SK-N-SH (cell line): ENCODE data around the gene FLAD1. TPM values are rescaled to one million over a fixed set of nuclear protein-coding genes. Genes with fewer than 3 reads are reported as not detected.

Experiments
- CTCF ChIA-PET: fragments of 300-600, 350-600 bp; formaldehyde crosslinking; extraction: SDS; loops from one replicate; lab custom pipeline; 2021; lab: Yijun Ruan, JAX
- POLR2A ChIA-PET: fragments of 350-600 bp; sonication (Branson Sonifier 250); formaldehyde crosslinking; extraction: SDS; loops from one replicate; lab custom pipeline; 2020; ENCODE audit warnings: antibody characterized with exemption, inconsistent platforms; lab: Yijun Ruan, JAX
- DNase-seq: peaks from one replicate; pipeline ENCODE4 v3.0.0; 2012
- H2AFZ ChIP-seq: fragments of 200-600 bp; sonication (generic); 2 replicates; pipeline ENCODE4 v1.8.1; 2016; ENCODE audit warnings: antibody characterized with exemption, mild to moderate bottlenecking, low read depth
- H3F3A ChIP-seq: fragments of 200-600 bp; sonication (generic); replicated peaks from 2 replicates; pipeline ENCODE3; 2016; ENCODE audit warnings: antibody characterized with exemption, mild to moderate bottlenecking; ENCODE audit not compliant: insufficient read depth
- H3K27ac ChIP-seq, 2 experiments: fragments of 200-500 bp in 1 of 2; fragments of 200-600 bp in 1 of 2; sonication (Bioruptor generic) in 1 of 2; sonication (generic), shearing (Covaris generic) in 1 of 2; 2 replicates each; pipeline versions ENCODE4 v1.5.1 to v1.6.1; 2014 to 2016; ENCODE audit warnings: low read depth in 2 of 2, inconsistent platforms in 1 of 2, low read length in 1 of 2, mild to moderate bottlenecking in 1 of 2, mixed read lengths in 1 of 2
- H3K27me3 ChIP-seq: fragments of 200-600 bp; sonication (generic), shearing (Covaris generic); 2 replicates; pipeline ENCODE4 v1.6.1; 2016; ENCODE audit warnings: mixed run types; ENCODE audit not compliant: insufficient read depth
- H3K36me3 ChIP-seq, 2 experiments: fragments of 200-500 bp in 1 of 2; fragments of 200-600 bp in 1 of 2; sonication (Bioruptor generic) in 1 of 2; sonication (generic) in 1 of 2; replicated peaks in 1 of 2; 2 replicates each; pipeline versions ENCODE3 to v1.5.1; 2014 to 2016; ENCODE audit warnings: low read length in 1 of 2, mild to moderate bottlenecking in 1 of 2; ENCODE audit not compliant: insufficient read depth in 2 of 2, control insufficient read depth in 1 of 2
- H3K4me1 ChIP-seq, 2 experiments: fragments of 200-500 bp in 1 of 2; fragments of 200-600 bp in 1 of 2; sonication (Bioruptor generic) in 1 of 2; sonication (generic), shearing (Covaris generic) in 1 of 2; 2 replicates each; pipeline versions ENCODE4 v1.5.1 to v1.6.1; 2014 to 2016; ENCODE audit warnings: low read depth in 1 of 2, low read length in 1 of 2, mixed run types in 1 of 2; ENCODE audit not compliant: insufficient read depth in 2 of 2, control insufficient read depth in 1 of 2
- H3K4me2 ChIP-seq: fragments of 200-600 bp; sonication (generic), shearing (Covaris generic); 2 replicates; pipeline ENCODE4 v1.6.1; 2017; ENCODE audit warnings: mixed run types
- H3K4me3 ChIP-seq, 2 experiments: fragments of 200-500 bp in 1 of 2; fragments of 200-600 bp in 1 of 2; sonication (Bioruptor generic) in 1 of 2; sonication (generic), shearing (Covaris generic) in 1 of 2; 2 replicates each; pipeline versions ENCODE4 v1.5.1 to v1.8.1; 2014 to 2016; ENCODE audit warnings: low read depth in 2 of 2, inconsistent platforms in 1 of 2, low read length in 1 of 2, mild to moderate bottlenecking in 1 of 2, mixed read lengths in 1 of 2, moderate library complexity in 1 of 2
- H3K79me2 ChIP-seq: fragments of 200-600 bp; sonication (generic); 2 replicates; pipeline ENCODE4 v1.8.1; 2017; ENCODE audit warnings: mild to moderate bottlenecking; ENCODE audit not compliant: insufficient read depth
- H3K9ac ChIP-seq: fragments of 200-600 bp; sonication (generic); 2 replicates; pipeline ENCODE4 v1.6.1; 2017; ENCODE audit warnings: mixed run types
- H3K9me2 ChIP-seq: fragments of 200-600 bp; sonication (generic); 2 replicates; pipeline ENCODE4 v1.6.1; 2017; ENCODE audit warnings: mixed run types
- H3K9me3 ChIP-seq: fragments of 200-600 bp; sonication (generic); 2 replicates; pipeline ENCODE4 v1.6.1; 2017; ENCODE audit warnings: mixed run types, mild to moderate bottlenecking, moderate library complexity
- H4K20me1 ChIP-seq: fragments of 200-600 bp; sonication (generic); 2 replicates; pipeline ENCODE4 v1.6.1; 2017; ENCODE audit warnings: mild to moderate bottlenecking, mixed run types; ENCODE audit not compliant: insufficient read depth
- CHD2 ChIP-seq: fragments of 150-350 bp; IDR thresholded peaks from 2 replicates; pipeline ENCODE4 v1.6.1; 2018; ENCODE audit warnings: low read length; ENCODE audit not compliant: partially characterized antibody
- FOSL2 ChIP-seq: IDR thresholded peaks from 2 replicates; pipeline ENCODE4 v1.4.0; 2012; ENCODE audit warnings: low read depth, mild to moderate bottlenecking, moderate library complexity, borderline replicate concordance
- FOXJ3 ChIP-seq: sonication (generic); formaldehyde crosslinking; IDR thresholded peaks from 2 replicates; pipeline ENCODE4 v1.5.1; 2020; ENCODE audit warnings: mild to moderate bottlenecking, missing genetic modification reagents
- FOXM1 ChIP-seq: IDR thresholded peaks from 2 replicates; pipeline ENCODE4 v1.4.0; 2012; ENCODE audit warnings: low read depth, mild to moderate bottlenecking
- JUND ChIP-seq: IDR thresholded peaks from 2 replicates; pipeline ENCODE4 v1.4.0; 2012
- MXI1 ChIP-seq: IDR thresholded peaks from 2 replicates; pipeline ENCODE4 v1.6.1; 2012; ENCODE audit warnings: mild to moderate bottlenecking, low read depth, low read length, improper control_type of control experiment
- NFIC ChIP-seq: IDR thresholded peaks from 2 replicates; pipeline ENCODE4 v1.4.0; 2012; ENCODE audit warnings: borderline replicate concordance
- NRF1 ChIP-seq: IDR thresholded peaks from 2 replicates; pipeline ENCODE4 v1.6.1; 2012; ENCODE audit warnings: low read depth, mild to moderate bottlenecking, low read length
- POLR2AphosphoS5 ChIP-seq: IDR thresholded peaks from 2 replicates; pipeline ENCODE4 v1.6.1; 2012; ENCODE audit warnings: low read depth, low read length
- RCOR1 ChIP-seq: fragments of 150-350 bp; IDR thresholded peaks from 2 replicates; pipeline ENCODE4 v1.6.1; 2017; ENCODE audit warnings: antibody characterized with exemption, low read length
- SMC3 ChIP-seq: IDR thresholded peaks from 2 replicates; pipeline ENCODE4 v1.6.1; 2012; ENCODE audit warnings: low read depth, low read length, improper control_type of control experiment
- TAF1 ChIP-seq: IDR thresholded peaks from 2 replicates; pipeline ENCODE4 v1.6.1; 2012; ENCODE audit warnings: low read depth, mild to moderate bottlenecking, low read length, moderate library complexity, borderline replicate concordance
- TEAD4 ChIP-seq: IDR thresholded peaks from 2 replicates; pipeline ENCODE4 v1.4.0; 2012; ENCODE audit warnings: mild to moderate bottlenecking, borderline replicate concordance; ENCODE audit not compliant: insufficient read depth
- USF2 ChIP-seq: fragments of 150-350 bp; IDR thresholded peaks from 2 replicates; pipeline ENCODE4 v1.6.1; 2017; ENCODE audit warnings: antibody characterized with exemption, low read length, low read depth, borderline replicate concordance
- WGBS: methylation state at CpG from one replicate; pipeline ENCODE4 v1.1.6; 2017; ENCODE audit warnings: low lambda C conversion rate; 5-methylcytosine and 5-hydroxymethylcytosine counted together
- polyA plus RNA-seq, 3 experiments: library from polyadenylated mRNA; depleted of rRNA; stranded (reverse); fragments of >200 nt; gene quantifications; 2 replicates each; pipeline ENCODE4 v1.2.3, GENCODE V29; 2012
- TF ChIP-seq, protein P1 (sequence below): IDR thresholded peaks from 2 replicates; pipeline ENCODE4 v1.4.0; 2012; ENCODE audit warnings: low read depth, borderline replicate concordance

Gene FLAD1
- polyA plus RNA-seq, 1 of the 3 experiments (the other 2 are of a cell fraction) = 50.8 TPM

GRCh38 chr1:154974102-154974807 lies 8.9 kb upstream of the FLAD1 start, which contains the start of gene CKS1B (continued):
- TF ChIP-seq FOXM1 = peak; percentile 50; the same call in 1 of the 2 replicates
- peak; percentile 52; the same call in 1 of the 2 replicates for TF ChIP-seq FOSL2
- TF ChIP-seq CHD2 = peak; percentile 96
- peak; percentile 99 for TF ChIP-seq MXI1
- no peak; the same call in 1 of the 2 replicates for TF ChIP-seq RCOR1
- TF ChIP-seq FOXJ3 (CRISPR knock-in tag) = no peak
- TF ChIP-seq, protein P1, sequence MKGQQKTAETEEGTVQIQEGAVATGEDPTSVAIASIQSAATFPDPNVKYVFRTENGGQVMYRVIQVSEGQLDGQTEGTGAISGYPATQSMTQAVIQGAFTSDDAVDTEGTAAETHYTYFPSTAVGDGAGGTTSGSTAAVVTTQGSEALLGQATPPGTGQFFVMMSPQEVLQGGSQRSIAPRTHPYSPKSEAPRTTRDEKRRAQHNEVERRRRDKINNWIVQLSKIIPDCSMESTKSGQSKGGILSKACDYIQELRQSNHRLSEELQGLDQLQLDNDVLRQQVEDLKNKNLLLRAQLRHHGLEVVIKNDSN = no peak
- TF ChIP-seq JUND = no peak
- no peak for TF ChIP-seq USF2
- no peak for TF ChIP-seq TEAD4
- no peak for TF ChIP-seq NFIC

- no peaks in the 10 kb centered on the region for H4K20me1 ChIP-seq
- peaks cover 27 to 56% of the 10 kb centered on the region in 2 experiments for H3K4me1 ChIP-seq
- H3K9me3 ChIP-seq = no peaks in the 10 kb centered on the region
- peaks cover 69% of the 10 kb centered on the region for H3K79me2 ChIP-seq
- CTCF ChIA-PET = interaction anchor here (1.0 to 37.5 kb wide), 6 partner anchors 14 to 76 kb away, joined by 6 to 640 read pairs (median 8); partner anchors contain the start of genes ADAM15, LENEP, PBXIP1 and ZBTB7B
- peak; percentile 77 for DNase-seq
- TF ChIP-seq POLR2AphosphoS5 (peak; percentile 86; the same call in 1 of the 2 replicates), NRF1 (peak; percentile 92), SMC3 (no peak; the same call in 1 of the 2 replicates), TAF1 (peak; percentile 50; the same call in 1 of the 2 replicates)
- TF ChIP-seq, all 33 proteins: peak for 3
- Histone ChIP-seq H3K9me2 (no peaks in the 10 kb centered on the region), H3K9ac (peak overlapping the region; percentile 88), H3K36me3 (peaks cover 7 to 10% of the 10 kb centered on the region in 2 experiments), H2AFZ (peak overlapping the region; percentile 24; the same call in 1 of the 2 replicates), H3K27me3 (no peaks in the 10 kb centered on the region), H3K4me3 (peak overlapping the region; percentile 67 to 79), H3K4me2 (peak overlapping the region; percentile 91), H3K27ac (peak overlapping the region; percentile 99 to 100), H3F3A (peaks cover 36% of the 10 kb centered on the region)
- WGBS = under 1% methylated on average over 30 of the region's 30 CpGs
- POLR2A ChIA-PET = interaction anchor here (3.1 kb wide), 1 partner anchor 19 kb away, joined by 13 read pairs; the partner anchor contains the start of gene LENEP
Measured at GRCh38 chr1:154974808-154975408, 8.2 kb upstream of the FLAD1 start.
